ENCODE data around the gene IGSF21.

GRCh38 chr1:18139198-18139981, 31.8 kb downstream of the IGSF21 start:
- no peak for TF ChIP-seq CTCF (IDR thresholded peaks at IDR 0.05)
- no peak for TF ChIP-seq POLR2A (IDR thresholded peaks at IDR 0.05)
